ENCODE measurements around the gene ABI1.
"Not testable (repeated sequence)": the region's sequence is repeated elsewhere in the genome, so short reads cannot be mapped to it uniquely, and the experiment has no call there.

The ABI1 gene

GRCh38 chr10:26802527-26802926, 58.2 kb downstream of the ABI1 start:
- no peak for DNase-seq

- DNase-seq, result no peak
Observed at GRCh38 chr10:26801831-26802230, 58.9 kb downstream of the ABI1 start.

DNA sequence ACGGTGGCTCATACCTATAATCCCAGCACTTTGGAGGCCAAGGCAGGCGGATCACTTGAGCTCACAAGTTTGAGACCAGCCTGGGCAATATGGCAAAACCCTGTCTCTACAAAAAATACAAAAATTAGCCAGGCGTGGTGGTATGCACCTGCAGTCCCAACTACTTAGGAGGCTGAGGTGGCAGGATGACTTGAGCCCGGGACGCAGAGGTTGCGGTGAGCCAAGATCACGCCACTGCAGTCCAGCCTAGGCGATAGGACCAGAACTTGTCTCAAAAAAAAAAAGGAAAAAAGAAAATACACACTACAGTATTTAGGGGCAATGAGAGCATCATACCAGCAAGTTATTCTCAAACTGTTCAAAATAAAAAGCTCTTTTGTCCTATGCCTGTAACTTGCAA, 59.5 kb downstream of the ABI1 start:
- DNase-seq, result no peak

DNA sequence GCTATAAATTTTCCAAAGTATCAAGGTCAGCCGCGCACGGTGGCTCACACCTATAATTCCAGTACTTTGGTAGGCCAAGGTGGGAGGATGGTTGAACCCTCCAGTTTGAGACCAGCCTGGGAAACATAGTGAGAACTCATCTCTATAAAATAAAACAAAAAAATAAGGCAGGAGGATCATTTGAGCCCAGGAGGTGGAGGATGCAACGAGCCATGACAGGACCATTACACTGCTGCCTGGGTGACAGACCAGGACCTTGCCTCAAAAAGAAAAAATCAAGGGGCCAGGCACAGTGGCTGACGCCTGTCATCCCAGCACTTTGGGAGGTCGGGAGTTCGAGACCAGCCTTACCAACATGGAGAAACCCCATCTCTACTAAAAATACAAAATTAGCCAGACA, 60.3 kb downstream of the ABI1 start:
- DNase-seq, result no peak

DNA sequence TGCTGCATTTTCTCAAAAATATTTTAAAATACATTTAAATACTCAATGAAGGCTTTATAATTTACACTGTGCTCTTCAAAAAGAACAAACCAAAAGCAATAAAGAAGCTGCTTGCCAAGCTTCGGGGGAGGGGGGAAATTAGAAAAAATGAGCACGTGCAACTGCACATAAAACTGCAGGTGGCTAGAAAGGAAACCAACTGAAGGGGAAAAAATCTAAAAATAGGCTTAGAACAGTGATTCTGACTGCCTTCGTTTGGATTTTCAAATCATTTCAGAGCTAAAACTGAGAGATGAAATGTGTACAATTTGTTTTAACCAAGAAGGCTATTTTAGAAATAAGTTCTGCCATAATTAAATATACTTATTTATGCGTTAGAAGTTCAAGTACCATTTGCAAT, 61.4 kb downstream of the ABI1 start:
- no peak for DNase-seq

DNA sequence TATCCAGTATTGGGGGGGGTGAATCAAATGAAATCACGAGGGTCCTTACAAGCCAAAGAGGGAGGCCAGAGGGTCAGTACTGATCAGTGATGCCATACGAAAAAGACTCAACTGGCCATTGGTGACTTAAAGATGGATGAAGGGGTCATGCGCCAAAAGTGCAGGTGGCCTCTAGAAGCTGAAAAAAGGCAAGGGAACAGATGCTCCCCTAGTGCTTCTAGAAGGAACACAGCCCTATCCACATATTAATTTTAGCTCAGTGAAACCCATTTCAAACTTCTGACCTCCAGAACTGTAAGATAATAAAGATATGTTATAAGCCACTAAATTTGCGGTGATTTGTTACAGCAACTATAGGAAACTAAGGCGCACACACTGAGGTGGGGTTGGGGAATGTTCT, 62.5 kb downstream of the ABI1 start:
- no peak for DNase-seq

GRCh38 chr10:26797340-26797739, 63.4 kb downstream of the ABI1 start:
- DNase-seq, result no peak

DNA sequence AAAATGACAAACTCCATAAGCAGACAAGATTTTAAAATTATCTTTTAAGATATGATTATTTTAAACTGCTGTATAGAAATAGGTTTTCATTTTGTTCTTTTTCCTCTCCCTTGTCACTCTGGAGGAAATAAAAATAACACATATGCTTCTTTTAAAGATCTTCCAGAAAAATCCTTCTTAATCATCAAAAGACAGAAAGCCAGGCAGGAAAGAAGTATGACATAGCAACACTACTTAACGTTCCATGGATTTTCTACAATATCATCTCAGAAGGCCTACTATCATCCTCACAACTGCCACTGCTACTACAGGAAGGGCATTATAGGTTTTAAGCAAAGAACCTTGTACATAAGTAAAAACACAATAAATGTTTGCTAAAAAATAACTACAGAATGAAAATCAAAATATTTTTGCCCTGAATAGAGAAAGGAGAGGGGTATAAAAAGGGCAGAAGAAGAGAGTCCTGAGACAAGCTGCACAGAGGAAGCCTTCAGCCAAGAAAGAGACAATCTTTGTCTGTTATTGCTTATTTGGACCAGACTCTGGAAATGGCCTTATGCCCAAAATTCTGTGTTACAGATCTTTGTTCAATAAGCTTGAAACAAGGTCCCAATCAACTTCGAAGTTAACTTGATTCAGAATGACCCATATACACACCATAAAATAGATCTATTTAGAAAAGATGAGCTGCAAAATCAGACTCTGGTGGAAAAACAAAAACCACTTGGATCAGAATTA, 67.8 kb downstream of the ABI1 start:
- DNase-seq, result no peak

DNA sequence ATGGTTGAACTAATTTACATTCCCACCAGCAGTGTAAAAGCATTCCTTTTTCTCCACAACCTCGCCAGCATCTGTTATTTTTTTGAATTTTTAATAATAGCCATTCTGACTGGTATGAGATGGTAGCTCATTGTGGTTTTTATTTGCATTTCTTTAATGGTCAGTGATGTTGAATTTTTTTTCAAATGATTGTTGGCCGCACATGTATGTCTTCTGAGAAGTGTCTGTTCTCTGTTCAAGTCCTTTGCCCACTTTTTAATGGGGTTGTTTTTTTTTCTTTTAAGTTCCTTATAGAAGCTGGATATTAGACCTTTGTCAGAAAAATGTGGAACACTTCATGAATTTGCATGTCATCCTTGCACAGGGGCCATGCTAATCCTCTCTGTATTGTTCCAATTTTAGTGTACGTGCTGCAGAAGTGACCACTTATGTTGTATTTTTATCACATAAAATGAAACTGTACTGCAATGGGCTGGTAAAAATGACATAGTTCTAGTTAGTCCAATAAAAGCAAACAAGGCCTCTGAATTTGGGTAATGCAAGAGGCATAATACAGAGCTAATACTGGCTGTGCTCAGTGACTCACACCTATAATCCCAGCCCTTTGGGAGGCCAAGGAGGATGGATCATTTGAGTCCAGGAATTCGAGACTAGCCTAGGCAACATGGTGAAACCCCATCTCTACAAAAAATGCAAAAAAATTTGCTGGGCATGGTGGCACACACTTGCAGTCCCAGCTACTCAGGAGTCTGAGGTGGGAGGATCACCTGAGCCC, 70.3 kb downstream of the ABI1 start:
- no peak for DNase-seq

GRCh38 chr10:26789779-26790178, 71.0 kb downstream of the ABI1 start:
- DNase-seq, result not testable (repeated sequence)

DNA sequence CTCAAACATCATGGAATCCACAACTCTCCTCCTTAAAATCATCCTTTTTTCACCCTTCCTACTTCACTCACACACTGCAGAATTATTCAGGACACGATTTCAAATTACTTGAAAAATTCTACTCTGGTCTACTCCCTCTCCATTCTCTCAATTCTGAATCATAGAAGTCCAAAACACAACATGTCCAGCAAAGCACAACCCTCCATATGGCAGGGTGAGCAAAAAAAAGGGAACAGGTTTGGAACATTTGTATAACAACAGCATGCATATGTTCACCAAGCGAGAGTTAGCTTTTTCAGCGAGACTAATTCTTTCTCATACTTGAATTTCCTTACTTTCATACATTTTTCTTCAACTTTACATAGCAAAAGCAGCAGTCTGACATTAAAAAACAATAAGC, 73.4 kb downstream of the ABI1 start:
- DNase-seq, result no peak

DNA sequence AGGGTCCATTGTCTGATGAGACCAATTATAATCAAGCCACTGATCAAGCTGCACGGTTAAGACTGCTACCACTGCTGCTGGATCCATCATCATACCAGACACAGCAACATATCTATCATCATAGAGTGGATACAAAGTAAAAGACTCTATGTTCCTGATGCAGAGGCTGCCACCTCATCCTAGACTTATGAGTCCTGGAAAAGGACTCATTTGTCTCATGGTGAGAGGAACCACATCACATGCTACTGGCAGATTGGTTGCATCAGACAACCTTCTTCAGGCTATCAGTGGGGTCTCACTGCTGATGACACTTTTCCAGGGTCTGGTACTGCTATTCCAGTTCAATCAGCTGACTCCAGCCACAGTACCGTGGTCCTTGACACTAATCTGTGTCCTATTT, 79.0 kb downstream of the ABI1 start:
- no peak for DNase-seq

DNA sequence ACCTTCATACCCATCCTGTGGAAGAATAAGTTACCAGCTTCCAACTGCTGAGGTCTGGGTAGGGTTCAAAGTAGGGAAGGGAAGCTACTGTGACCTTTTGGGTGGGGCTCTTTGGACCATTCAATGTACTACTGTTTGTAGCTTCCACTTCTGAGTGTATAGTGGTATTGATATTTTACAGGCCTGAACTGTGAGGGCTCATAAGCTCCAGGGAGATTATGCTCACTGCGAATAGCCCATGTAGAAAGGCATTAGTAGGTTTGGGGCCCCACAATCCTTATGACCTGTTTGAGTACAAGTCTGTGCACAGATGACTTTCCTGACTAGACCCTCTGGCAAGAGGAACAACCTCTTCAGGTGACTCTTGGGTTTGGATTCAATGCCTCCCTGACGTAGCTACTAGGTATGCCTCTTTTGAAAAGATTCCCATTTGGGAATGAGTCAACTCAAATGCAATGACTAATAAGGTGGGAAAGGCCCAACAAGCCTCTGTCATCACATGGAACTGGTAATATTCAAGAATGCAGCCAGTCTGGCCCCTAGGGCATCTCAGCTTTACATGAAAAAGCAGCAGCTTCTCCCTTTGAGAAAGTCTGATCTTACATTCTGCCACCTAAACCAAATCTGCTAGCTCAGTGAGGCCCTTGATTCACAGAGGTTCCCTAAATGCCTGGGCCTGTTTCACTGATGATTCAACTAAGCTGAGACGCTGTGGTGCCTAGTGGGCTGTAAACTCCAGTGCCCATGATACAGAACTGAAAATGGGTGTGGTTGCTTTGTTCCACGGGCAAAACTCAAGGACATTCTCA, 79.8 kb downstream of the ABI1 start:
- DNase-seq, result no peak

- DNase-seq, result no peak
Observed at GRCh38 chr10:26780106-26780792, 80.5 kb downstream of the ABI1 start.

DNA sequence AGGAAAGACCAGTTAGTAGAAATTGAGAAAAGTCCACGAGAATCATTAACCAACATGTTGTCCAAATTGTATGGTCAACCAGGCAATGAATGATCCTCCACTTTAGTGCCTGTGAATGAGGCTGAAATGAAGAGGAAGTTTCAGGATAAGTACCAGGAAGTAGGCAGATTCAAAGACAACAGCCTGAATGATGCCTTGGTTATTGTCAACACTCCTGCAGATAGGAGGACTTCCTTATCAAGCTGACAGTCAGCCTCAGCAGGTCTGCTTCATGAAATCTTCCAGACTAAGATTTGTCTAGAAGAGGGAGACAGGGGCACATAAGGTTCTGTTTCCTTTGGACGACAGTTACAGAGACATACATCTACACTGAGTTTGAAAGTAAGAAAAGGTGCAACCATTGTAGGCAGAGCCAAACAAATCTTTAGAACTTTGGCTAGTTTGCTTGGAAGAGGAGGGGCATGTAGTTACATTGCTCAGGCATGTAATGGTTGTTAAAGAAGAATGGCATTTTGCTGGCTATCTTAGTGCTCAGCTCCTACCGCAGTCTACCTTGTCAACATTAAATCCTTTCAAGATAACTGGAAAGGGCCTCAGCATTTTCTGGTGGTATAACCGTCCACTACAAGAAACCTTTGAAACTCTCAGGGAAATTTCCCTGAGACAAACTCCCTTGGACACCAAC, 81.4 kb downstream of the ABI1 start:
- no peak for DNase-seq

GRCh38 chr10:26777686-26778085, 83.1 kb downstream of the ABI1 start:
- no peak for DNase-seq

- DNase-seq, result no peak
Observed at GRCh38 chr10:26776258-26776657, 84.5 kb downstream of the ABI1 start.

DNA sequence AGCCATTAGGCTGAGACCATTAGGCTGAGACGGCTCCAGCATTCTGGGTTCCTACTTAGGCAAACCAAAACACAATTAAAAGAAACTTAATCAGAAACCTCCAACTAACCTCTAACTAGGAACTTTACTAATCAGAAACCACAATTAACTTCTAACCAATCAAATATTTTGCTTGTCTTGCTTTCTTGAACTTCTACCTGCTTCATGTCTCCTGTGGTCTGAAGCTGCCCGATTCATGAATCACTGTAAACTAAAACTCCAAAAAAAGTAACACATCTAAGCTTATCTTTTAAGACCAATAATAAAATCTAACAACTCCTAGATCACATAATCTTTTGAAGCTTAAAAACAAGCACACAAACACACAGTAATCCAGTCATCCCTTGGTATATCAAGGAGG, 87.1 kb downstream of the ABI1 start:
- no peak for DNase-seq

- DNase-seq, result no peak
Observed at GRCh38 chr10:26770069-26770468, 90.7 kb downstream of the ABI1 start.

DNA sequence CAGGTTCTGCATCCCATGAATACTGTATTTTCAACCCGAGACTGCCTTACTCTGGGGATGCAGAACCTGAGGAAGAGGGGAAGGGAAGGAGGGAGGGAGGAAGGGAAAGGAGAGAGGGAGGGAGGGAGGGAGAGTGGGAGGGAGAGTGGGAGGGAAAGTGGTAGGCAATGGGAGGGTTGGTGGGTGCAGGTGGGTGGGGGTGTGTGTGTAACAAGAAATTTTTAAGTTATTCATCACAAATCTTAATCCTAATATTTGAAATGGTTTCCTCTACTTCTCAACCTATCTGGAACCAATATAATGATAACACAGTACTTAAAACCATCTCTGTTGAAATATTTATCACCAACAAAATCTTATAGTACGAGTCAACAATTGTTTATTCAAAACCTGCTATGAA, 95.2 kb downstream of the ABI1 start:
- DNase-seq, result no peak

GRCh38 chr10:26759008-26759407, 101.8 kb downstream of the ABI1 start:
- DNase-seq, result no peak

DNA sequence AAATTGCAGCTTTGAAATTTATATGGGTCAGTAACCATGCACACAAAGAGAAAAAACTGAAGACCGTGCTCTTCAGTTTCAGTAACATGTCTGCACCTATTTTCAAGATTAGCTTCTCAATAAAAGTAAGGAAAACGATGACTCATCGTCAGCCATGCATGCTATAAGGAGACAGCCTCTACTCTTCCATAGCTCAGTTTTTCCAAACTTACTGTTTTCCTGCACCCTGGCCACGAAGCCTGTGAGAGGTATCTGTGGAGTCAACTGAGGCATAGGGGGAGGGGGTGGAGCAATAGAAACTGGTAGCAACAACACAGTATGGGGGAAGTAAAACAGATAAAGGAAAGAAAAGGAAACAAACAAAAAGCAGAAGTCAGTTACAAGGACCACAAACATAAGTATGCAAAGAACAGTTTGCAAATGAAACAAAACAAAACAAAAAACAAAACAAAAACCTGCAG, 105.3 kb downstream of the ABI1 start:
- no peak for DNase-seq

Data from stimulated activated CD4-positive, alpha-beta T cell treated with anti-CD3 and anti-CD28 coated beads, Interleukin-12 subunit alpha, Interleukin-12 subunit beta, amount 100 ng/mL, for 4 hours (primary cell).